Inflammatory macrophage treated with lipopolysaccharide for 1 hour (primary cell): Measurements from ENCODE around the gene NPAT.
"Not testable (repeated sequence)": the region's sequence is repeated elsewhere in the genome, so short reads cannot be mapped to it uniquely, and the experiment has no call there.

ENCODE experiments used
- DNase-seq, 2 donors: peaks; one replicate each; pipeline ENCODE4 v3.0.0-alpha.2; 2020 to 2022

Gene NPAT

GRCh38 chr11:108147150-108147549, 75.3 kb downstream of the NPAT start:
- DNase-seq = no peak

DNA sequence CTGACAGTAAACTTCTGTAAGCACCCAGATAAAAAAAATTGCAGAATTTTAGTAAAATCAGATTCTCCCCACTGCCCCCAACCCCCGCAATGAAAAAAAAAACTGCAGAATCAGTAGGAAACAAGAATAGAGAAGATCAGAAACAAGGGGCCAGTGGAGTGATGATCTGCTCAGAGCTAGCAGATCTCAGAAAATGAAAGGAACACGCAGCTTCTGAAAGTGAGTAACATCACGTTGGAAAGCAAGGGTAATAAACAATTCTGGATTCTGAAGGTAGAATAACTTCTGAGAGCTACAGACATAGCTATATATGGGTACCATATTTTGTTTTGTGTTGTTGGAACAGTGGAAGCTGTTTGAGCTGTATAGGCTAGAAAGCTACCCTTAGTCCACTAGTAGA, 77.8 kb downstream of the NPAT start:
- DNase-seq = no peak

DNA sequence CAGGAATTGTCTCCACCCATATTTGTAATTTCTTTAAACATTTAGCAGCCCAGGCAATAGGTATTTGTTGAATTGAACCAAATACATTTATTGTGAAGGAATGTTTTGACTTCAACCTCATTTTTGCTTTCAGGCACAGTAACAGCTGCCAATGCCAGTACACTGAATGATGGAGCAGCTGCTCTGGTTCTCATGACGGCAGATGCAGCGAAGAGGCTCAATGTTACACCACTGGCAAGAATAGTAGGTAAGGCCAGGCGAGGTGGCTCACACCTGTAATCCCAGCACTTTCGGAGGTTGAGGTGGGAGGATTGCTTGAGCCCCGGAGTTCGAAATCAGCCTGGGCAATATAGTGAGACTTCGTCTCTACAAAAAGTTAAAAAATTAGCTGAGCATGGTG, 80.1 kb downstream of the NPAT start:
- no peak for DNase-seq

- no peak for DNase-seq
Measured at GRCh38 chr11:108137212-108137611, 85.2 kb downstream of the NPAT start.

DNA sequence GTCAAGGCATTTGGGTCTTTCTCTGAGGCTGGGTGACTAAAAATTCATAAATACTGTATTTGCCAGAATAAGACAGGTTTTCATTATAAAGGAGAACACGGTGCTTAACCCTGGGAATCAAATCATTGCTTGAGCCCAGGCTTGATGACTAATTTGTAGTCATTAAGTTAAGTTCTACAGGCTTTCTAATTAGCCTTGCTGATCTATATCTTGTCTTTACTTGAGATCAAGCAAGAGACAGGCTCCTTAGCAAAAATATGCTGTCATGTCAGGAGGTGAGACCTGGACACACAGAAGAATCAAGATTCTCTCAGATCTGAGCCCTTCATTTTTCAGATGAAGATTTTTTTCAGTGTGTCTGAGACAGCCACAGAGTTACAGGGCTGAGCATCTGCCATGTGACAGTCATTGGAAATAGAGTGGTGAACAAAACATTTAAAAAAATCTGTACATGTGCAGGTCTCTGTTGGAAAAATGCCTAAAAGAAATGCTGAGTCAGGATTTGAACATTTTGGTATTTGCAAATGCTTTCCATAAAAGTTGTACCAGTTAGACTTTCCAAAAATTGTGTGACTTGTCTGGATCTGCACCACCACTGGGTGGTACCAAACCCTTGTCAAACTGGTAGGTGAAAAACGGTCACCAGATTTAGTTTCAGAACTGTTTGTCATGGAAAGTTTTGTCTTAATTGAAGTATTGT, 86.4 kb downstream of the NPAT start:
- no peak for DNase-seq

DNA sequence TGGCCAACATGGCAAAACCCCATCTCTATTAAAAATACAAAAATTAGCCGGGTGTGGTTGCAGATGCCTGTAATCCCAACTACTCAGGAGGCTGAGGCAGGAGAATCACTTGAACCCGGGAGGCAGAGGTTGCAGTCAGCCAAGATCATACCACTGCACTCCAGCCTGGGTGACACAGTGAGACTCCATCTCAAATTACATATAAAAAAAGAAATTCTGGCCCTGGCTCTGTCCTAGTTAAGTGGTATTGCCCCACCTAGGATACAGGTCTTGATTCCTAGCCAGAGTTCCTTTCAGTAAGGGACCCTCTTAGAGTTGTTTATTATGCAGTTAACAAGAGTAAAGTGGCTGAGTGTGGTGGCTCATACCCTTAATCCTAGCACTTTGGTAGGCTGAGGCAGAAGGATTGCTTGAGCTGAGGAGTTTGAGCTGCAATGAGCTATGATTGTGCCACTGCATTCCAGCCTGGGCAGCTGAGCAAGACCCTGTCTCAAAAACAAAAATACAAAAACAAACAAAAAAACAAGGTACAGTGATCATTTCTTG, 89.4 kb downstream of the NPAT start:
- DNase-seq = not testable (repeated sequence)

DNA sequence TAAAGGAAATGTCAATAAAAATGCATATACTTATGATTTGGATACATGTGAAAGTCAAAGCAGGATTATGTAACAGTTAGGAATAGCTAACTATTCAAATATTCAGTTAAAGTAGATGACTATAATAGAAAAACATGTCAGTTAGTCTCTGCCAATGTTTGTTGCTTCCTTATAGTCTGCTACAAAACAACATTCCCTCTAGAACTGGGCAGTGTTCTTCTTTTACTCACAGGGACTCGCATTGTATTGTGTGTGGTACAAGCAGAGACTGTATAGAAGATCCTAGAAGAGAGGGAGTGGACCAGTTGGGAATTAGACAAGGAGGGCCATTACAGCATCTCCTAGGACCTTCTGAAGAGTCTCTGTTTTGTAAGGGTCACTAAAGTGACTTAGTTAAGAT, 90.4 kb downstream of the NPAT start:
- no peak for DNase-seq

DNA sequence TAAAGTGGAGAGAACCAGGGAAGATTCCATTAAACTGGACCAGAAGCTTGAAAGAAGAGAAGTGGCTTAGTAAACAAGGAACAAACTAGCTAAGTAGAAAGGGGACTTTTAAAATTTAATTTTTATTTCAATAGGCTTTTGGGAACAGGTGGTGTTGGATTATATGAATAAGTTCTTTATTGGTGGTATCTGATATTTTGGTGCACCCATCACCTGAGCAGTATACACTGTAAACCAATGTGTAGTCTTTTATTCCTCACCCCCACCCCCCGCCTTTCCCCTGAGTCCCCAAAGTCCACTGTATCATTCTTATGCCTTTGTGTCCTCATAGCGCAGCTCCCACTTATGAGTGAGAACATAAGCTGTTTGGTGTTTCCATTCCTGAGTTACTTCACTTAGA, 93.7 kb downstream of the NPAT start:
- DNase-seq = no peak

DNA sequence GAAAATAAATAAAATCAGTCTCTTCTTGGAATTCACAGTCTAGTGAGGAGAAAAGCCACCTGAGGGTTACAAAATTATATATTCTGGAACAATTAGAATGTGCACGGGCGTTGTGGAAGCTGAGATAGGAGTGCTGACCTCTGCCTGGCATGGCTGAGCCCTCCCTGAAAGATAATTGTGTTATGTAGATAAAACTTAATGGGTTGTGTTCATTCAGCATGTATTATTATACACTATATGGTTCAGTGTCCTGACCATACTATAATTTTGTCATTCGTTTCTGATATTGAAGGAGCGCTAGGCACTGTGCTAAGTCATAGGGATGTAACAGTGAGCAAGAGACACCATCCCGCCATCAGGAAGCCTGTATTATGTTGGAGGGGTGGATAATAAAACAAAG, 97.3 kb downstream of the NPAT start:
- no peak for DNase-seq

- DNase-seq = no peak
Measured at GRCh38 chr11:108122166-108122628, 100.2 kb downstream of the NPAT start.

DNA sequence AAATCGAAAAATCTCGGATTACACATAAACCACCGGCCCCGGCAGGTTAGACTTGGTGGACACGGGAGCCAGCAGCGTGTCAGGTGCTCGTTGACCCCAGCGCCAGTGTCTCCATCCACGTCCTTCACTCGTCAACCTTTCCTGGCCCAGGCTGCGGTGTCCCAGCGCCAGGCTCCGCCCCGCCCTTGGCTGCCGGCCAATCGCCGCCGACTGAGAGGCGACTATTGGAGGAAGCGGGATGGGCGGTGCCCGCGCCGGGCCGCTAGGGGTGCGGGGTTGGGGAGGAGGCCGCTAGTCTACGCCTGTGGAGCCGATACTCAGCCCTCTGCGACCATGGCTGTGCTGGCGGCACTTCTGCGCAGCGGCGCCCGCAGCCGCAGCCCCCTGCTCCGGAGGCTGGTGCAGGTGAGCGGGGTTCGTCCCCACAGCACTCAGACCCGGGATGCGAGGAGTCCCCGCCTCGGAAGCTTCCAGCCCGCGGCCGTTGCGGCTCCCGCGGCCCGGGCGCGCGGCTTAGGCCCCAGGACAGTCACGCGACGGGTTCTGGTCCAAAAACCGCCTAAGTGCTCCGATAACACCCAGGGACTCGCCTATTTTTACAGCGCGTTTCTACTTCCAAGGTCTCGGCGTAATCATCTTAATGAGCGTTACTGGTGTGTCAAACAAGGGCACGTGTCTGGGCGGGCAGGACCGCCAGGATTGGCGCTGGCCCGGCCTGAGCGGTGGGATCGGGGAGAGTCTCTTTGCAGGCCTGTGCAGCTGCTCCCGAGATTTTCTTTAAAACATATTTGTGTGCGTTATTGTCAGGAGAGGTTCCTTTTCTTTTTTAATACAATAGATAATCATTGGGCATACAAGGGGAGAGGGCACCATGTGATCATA, 100.9 kb downstream of the NPAT start, which contains the start of gene ACAT1:
Gene ACAT1, plus strand, starts transcription at position 294 of the 882 bp plus-strand sequence. Its CDS starts 40 bp downstream, at position 334.
- peak; percentile 87 to 96 for DNase-seq

GRCh38 chr11:108120936-108121273, 101.5 kb downstream of the NPAT start:
- not testable (repeated sequence) for DNase-seq

- DNase-seq = peak; percentile 19 to 34
Measured at GRCh38 chr11:108117746-108118371, 104.6 kb downstream of the NPAT start.

DNA sequence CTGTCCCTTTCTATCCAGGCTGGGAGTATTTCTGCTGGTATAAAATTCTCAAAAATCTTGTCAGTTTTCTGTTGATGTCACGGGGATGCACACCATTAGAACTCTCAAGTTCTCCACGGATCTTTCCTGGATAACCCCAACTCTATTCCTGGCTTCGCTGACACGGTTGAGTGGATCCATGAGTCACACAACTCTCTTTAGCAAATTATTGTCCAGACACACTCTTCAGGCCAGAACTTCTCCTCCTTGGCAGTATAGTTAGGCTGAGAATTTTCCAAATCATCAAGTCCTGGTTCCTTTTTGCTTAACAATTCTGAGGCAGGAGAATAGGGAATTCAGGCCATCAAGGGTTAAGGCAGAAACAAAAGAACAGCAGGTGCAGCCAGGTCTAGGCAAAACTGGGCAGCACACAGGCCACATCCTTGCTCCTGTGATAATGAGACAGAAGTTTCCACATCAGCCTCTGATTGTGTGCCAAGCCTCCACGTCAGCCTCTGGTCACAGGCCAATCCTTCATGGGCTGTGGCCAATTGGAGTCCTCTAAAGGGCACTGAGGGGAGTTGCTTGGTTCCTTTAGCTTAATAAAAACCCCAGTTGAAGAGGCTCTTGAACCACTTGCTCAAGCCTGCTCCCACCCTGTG, 106.8 kb downstream of the NPAT start:
- DNase-seq = no peak

- DNase-seq = no peak
Measured at GRCh38 chr11:108112057-108112456, 110.4 kb downstream of the NPAT start.

GRCh38 chr11:108111126-108111525, 111.3 kb downstream of the NPAT start:
- DNase-seq = no peak
